H9 (cell line): Measurements from ENCODE around the gene PSMB8. TPM values are rescaled to one million over a fixed set of nuclear protein-coding genes. Genes with fewer than 3 reads are reported as not detected.

ENCODE experiments used
- DNase-seq: peaks from one replicate; pipeline ENCODE4 v3.0.0-alpha.2; 2017
- H2AFZ ChIP-seq: one replicate; pipeline ENCODE4 v1.6.1; 2013; ENCODE audit warnings: mild to moderate bottlenecking, low read length, control low read depth, moderate library complexity
- H2AK5ac ChIP-seq: 2 replicates; pipeline ENCODE4 v1.6.1; 2013; ENCODE audit warnings: low read length, control low read depth, mixed read lengths; ENCODE audit not compliant: insufficient read length
- H2BK120ac ChIP-seq: one replicate; pipeline ENCODE4 v1.6.1; 2013; ENCODE audit warnings: low read depth, mild to moderate bottlenecking, low read length, control low read depth, inconsistent platforms; ENCODE audit not compliant: poor library complexity, severe bottlenecking
- H2BK12ac ChIP-seq: 2 replicates; pipeline ENCODE4 v1.6.1; 2013; ENCODE audit warnings: low read length, control low read depth, mixed read lengths, low read depth; ENCODE audit not compliant: insufficient read length
- H2BK15ac ChIP-seq: 2 replicates; pipeline ENCODE4 v1.6.1; 2013; ENCODE audit warnings: low read depth, low read length, control low read depth
- H2BK20ac ChIP-seq: one replicate; pipeline ENCODE4 v1.6.1; 2013; ENCODE audit warnings: low read depth, mild to moderate bottlenecking, low read length, control low read depth, inconsistent platforms; ENCODE audit not compliant: poor library complexity, severe bottlenecking
- H2BK5ac ChIP-seq: 2 replicates; pipeline ENCODE4 v1.6.1; 2013; ENCODE audit warnings: low read length, control low read depth, mixed read lengths; ENCODE audit not compliant: insufficient read length
- H3K14ac ChIP-seq: 2 replicates; pipeline ENCODE4 v1.6.1; 2013; ENCODE audit warnings: low read length, control low read depth; ENCODE audit not compliant: insufficient read depth
- H3K18ac ChIP-seq: 2 replicates; pipeline ENCODE4 v1.6.1; 2013; ENCODE audit warnings: low read depth, mild to moderate bottlenecking, mixed read lengths, low read length, control low read depth; ENCODE audit not compliant: insufficient read length
- H3K23ac ChIP-seq: 2 replicates; pipeline ENCODE4 v1.6.1; 2013; ENCODE audit warnings: low read length, control low read depth, mixed read lengths, low read depth; ENCODE audit not compliant: insufficient read length
- H3K23me2 ChIP-seq: 2 replicates; pipeline ENCODE4 v1.6.1; 2013; ENCODE audit warnings: low read depth, mild to moderate bottlenecking, mixed read lengths, low read length, control low read depth; ENCODE audit not compliant: insufficient read length, poor library complexity, severe bottlenecking
- H3K27ac ChIP-seq: 2 replicates; pipeline ENCODE4 v1.5.1; 2013; ENCODE audit warnings: low read length, control low read depth, mixed read lengths, low read depth; ENCODE audit not compliant: insufficient read length
- H3K27me3 ChIP-seq: 2 replicates; pipeline ENCODE4 v1.6.1; 2013; ENCODE audit warnings: low read length, control low read depth, inconsistent platforms; ENCODE audit not compliant: insufficient read depth
- H3K4ac ChIP-seq: 2 replicates; pipeline ENCODE4 v1.6.1; 2013; ENCODE audit warnings: low read depth, mild to moderate bottlenecking, control low read depth, inconsistent platforms, low read length, moderate library complexity
- H3K4me1 ChIP-seq: 2 replicates; pipeline ENCODE4 v1.6.1; 2013; ENCODE audit warnings: low read length, control low read depth, inconsistent platforms; ENCODE audit not compliant: insufficient read depth
- H3K4me2 ChIP-seq: 2 replicates; pipeline ENCODE4 v1.6.1; 2013; ENCODE audit warnings: low read length, control low read depth, mixed read lengths; ENCODE audit not compliant: insufficient read length, insufficient read depth
- H3K56ac ChIP-seq: 2 replicates; pipeline ENCODE4 v1.6.1; 2013; ENCODE audit warnings: low read depth, mild to moderate bottlenecking, mixed read lengths, low read length, control low read depth; ENCODE audit not compliant: insufficient read length
- H3K79me1 ChIP-seq: 2 replicates; pipeline ENCODE4 v1.6.1; 2013; ENCODE audit warnings: low read depth, mild to moderate bottlenecking, moderate library complexity, low read length, control low read depth, inconsistent platforms; ENCODE audit not compliant: insufficient read depth, poor library complexity, severe bottlenecking
- H3K79me2 ChIP-seq: 2 replicates; pipeline ENCODE4 v1.6.1; 2013; ENCODE audit warnings: low read length, control low read depth, inconsistent platforms; ENCODE audit not compliant: insufficient read depth
- H3K9ac ChIP-seq: 2 replicates; pipeline ENCODE4 v1.6.1; 2013; ENCODE audit warnings: low read length, control low read depth, mixed read lengths; ENCODE audit not compliant: insufficient read length; ENCODE audit errors: extremely low read depth
- H3K9me3 ChIP-seq: one replicate; pipeline ENCODE4 v1.6.1; 2013; ENCODE audit warnings: low read depth, low read length, inconsistent platforms; ENCODE audit not compliant: control insufficient read depth
- H3T11ph ChIP-seq: one replicate; pipeline ENCODE4 v1.6.1; 2013; ENCODE audit warnings: mild to moderate bottlenecking, low read length, control low read depth, inconsistent platforms
- H4K20me1 ChIP-seq: one replicate; pipeline ENCODE4 v1.6.1; 2013; ENCODE audit not compliant: control insufficient read depth, insufficient read length, insufficient read depth
- H4K5ac ChIP-seq: 2 replicates; pipeline ENCODE4 v1.6.1; 2013; ENCODE audit warnings: low read depth, mild to moderate bottlenecking, mixed read lengths, low read length, control low read depth; ENCODE audit not compliant: insufficient read length
- H4K8ac ChIP-seq: replicated peaks from 2 replicates; pipeline ENCODE4 v1.6.1; 2013; ENCODE audit warnings: low read length, control low read depth, mixed read lengths, low read depth; ENCODE audit not compliant: insufficient read length
- H4K91ac ChIP-seq: 2 replicates; pipeline ENCODE4 v1.6.1; 2013; ENCODE audit warnings: low read depth, mild to moderate bottlenecking, moderate library complexity, mixed read lengths, low read length, control low read depth; ENCODE audit not compliant: insufficient read length
- H3K27ac Mint-ChIP-seq, 3 experiments: 2 replicates in 2 of 3; 3 replicates in 1 of 3; pipeline ENCODE4 v1.8.0; 2020 to 2021; ENCODE audit warnings: mixed read lengths in 3 of 3, mild to moderate bottlenecking in 1 of 3, moderate library complexity in 1 of 3
- H3K27me3 Mint-ChIP-seq: 2 replicates; pipeline ENCODE4 v1.8.0; 2021; ENCODE audit warnings: low read depth, mild to moderate bottlenecking, moderate library complexity, mixed read lengths
- H3K36me3 Mint-ChIP-seq, 3 experiments: 2 replicates in 2 of 3; 3 replicates in 1 of 3; pipeline ENCODE4 v1.8.0; 2020 to 2021; ENCODE audit warnings: low read depth in 3 of 3, mixed read lengths in 3 of 3; ENCODE audit not compliant: insufficient read depth in 1 of 3
- H3K4me1 Mint-ChIP-seq, 2 experiments: 2 replicates each; pipeline ENCODE4 v1.8.0; 2020; ENCODE audit warnings: mixed read lengths in 2 of 2
- H3K4me3 Mint-ChIP-seq, 2 experiments: 2 replicates in 1 of 2; 3 replicates in 1 of 2; pipeline ENCODE4 v1.8.0; 2020 to 2021; ENCODE audit warnings: mild to moderate bottlenecking in 2 of 2, mixed read lengths in 2 of 2, moderate library complexity in 1 of 2
- H3K9me3 Mint-ChIP-seq, 2 experiments: 2 replicates in 1 of 2; 3 replicates in 1 of 2; pipeline ENCODE4 v1.8.0; 2020; ENCODE audit warnings: mild to moderate bottlenecking in 2 of 2, mixed read lengths in 2 of 2, moderate library complexity in 1 of 2
- CTCF ChIP-seq: fragments of 200-600 bp; sonication (generic); conservative IDR thresholded peaks from 3 replicates; pipeline ENCODE4 v1.8.0; 2021; ENCODE audit warnings: antibody characterized with exemption, mild to moderate bottlenecking
- WGBS: extraction: QIAGEN DNeasy Blood & Tissue Kit; methylation state at CpG from one replicate; pipeline ENCODE4 v1.1.7; 2013; ENCODE audit warnings: missing lambda C conversion rate, low lambda C conversion rate, mixed read lengths; ENCODE audit not compliant: insufficient read length; ENCODE audit errors: extremely low coverage; 5-methylcytosine and 5-hydroxymethylcytosine counted together
- total RNA-seq: library from RNA; stranded (reverse); gene quantifications from 2 replicates; pipeline ENCODE4 v1.2.1, GENCODE V29; 2021

Gene PSMB8
- total RNA-seq, 1 experiment from 2014 or later = 19.1 TPM

GRCh38 chr6:32837651-32838113 lies 6.2 kb downstream of the PSMB8 start:
- H3K27me3 Mint-ChIP-seq = peaks cover 12% of the 10 kb centered on the region
- Histone ChIP-seq H3K14ac (no peak overlapping the region; the same call in none of the 2 replicates), H4K5ac (no peak overlapping the region), H3K23ac (no peak overlapping the region), H2BK20ac (no peak overlapping the region), H3K4me2 (peak overlapping the region; percentile 50), H3K56ac (no peak overlapping the region), H2BK5ac (no peak overlapping the region), H2BK12ac (no peak overlapping the region), H3K4ac (no peak overlapping the region), H3T11ph (no peak overlapping the region), H3K79me1 (no peaks in the 10 kb centered on the region), H2AK5ac (no peak overlapping the region), H2AFZ (no peak overlapping the region), H3K4me1 (peaks cover 4% of the 10 kb centered on the region; the same call in 1 of the 2 replicates), H3K9ac (no peak overlapping the region), H3K18ac (peak overlapping the region; percentile 62), H4K8ac (no peak overlapping the region), H3K23me2 (peaks cover 6% of the 10 kb centered on the region), H3K9me3 (no peaks in the 10 kb centered on the region), H2BK15ac (no peak overlapping the region), H2BK120ac (no peak overlapping the region), H4K91ac (no peak overlapping the region), H4K20me1 (no peaks in the 10 kb centered on the region), H3K27ac (no peak overlapping the region), H3K79me2 (no peaks in the 10 kb centered on the region), H3K27me3 (no peaks in the 10 kb centered on the region)
- H3K4me3 Mint-ChIP-seq = peak overlapping the region; percentile 80 to 86
- no peaks in the 10 kb centered on the region for H3K9me3 Mint-ChIP-seq
- no peak for DNase-seq
- no CpG with 5 or more reads among the region's 12 CpGs for WGBS
- peaks cover 5 to 23% (median 6%) of the 10 kb centered on the region in 3 experiments; a peak in 6 of 7 replicates for H3K36me3 Mint-ChIP-seq
- H3K27ac Mint-ChIP-seq = no peak overlapping the region
- TF ChIP-seq CTCF = no peak
- peaks cover 5 to 18% of the 10 kb centered on the region in 2 experiments for H3K4me1 Mint-ChIP-seq
